Fibroblast of skin of right biceps (primary cell): ENCODE measurements around the gene IGF1R.
A peak's percentile ranks its signal among the peaks of the same experiment; 100 is the strongest.
"Not testable (repeated sequence)": the region's sequence is repeated elsewhere in the genome, so short reads cannot be mapped to it uniquely, and the experiment has no call there.

Experiments used
- DNase-seq: peaks from one replicate; pipeline ENCODE4 v3.0.0-alpha.2; 2013

IGF1R gene

DNA sequence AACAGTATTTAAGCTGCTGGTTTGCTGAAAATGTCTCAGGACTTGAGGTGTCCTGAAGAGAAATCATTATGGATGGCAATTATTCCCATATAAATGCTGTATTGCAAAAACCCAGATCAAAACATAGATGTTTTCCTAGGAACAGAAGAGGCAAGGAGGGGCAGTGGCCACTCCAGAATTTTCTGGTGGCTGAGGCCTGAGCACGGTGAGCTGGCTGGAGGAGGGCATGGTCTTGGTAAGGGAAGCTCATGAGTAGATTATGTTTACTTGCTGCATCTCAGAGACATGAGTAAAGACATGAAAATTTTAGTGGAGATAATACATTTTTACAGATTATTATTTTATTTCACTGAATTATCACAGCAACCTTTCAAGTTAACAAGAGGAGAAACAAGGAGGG is 328.2 kb downstream of the IGF1R start:
- DNase-seq: no peak

DNA sequence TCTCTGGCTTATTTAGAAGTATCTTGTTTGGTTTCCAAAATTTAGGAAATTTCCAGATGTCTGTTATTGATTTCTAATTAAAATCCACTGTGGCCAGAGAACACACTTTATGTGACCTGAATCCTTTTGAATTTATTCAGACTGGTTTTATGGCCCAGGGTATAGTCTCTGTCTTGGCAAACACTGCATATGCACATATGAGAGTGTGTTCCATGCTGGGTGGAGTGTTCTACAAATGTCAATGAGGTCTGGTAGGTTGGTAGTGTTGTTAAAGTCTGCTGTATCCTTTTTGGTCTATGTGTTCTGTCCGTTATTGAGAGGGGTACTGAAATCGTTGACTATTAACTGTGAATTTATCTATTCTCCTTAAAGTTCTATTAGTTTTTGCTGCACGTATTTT is 329.1 kb downstream of the IGF1R start:
- no peak for DNase-seq

DNA sequence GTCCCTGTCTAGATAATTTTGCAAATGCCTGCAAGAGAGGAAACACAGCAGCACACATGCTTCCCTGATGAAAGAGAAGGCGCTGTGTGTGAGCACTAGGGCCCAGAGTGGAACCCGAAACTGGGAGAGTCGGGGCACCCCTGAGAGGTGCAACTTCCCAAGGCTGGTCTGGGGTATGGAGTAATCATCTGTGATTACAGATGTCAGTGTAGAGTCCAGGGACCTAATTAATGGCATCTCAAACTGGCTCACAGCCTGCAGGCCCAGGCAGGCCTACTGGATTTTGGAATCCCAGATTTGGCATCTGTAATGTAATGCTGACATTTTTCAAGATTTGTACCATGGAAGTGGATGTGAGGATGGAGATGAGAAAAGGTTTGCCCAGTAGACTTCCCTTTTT is 329.8 kb downstream of the IGF1R start:
- no peak for DNase-seq

DNA sequence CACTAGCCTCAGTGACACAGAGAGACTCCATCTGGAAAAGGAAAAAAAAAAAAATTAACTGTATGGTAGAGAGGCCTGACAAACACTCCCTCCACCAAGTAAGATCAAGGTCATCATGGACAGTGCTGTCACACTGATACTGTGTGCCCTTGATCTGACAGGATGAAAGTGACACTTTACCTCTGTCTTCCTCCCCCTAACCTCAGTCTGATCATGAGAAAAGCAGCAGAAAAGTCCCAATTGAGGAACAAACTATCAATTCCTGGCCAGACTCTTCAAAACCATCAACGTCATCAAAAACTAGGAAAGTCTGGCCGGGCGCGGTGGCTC is 332.5 kb downstream of the IGF1R start:
- no peak for DNase-seq

DNA sequence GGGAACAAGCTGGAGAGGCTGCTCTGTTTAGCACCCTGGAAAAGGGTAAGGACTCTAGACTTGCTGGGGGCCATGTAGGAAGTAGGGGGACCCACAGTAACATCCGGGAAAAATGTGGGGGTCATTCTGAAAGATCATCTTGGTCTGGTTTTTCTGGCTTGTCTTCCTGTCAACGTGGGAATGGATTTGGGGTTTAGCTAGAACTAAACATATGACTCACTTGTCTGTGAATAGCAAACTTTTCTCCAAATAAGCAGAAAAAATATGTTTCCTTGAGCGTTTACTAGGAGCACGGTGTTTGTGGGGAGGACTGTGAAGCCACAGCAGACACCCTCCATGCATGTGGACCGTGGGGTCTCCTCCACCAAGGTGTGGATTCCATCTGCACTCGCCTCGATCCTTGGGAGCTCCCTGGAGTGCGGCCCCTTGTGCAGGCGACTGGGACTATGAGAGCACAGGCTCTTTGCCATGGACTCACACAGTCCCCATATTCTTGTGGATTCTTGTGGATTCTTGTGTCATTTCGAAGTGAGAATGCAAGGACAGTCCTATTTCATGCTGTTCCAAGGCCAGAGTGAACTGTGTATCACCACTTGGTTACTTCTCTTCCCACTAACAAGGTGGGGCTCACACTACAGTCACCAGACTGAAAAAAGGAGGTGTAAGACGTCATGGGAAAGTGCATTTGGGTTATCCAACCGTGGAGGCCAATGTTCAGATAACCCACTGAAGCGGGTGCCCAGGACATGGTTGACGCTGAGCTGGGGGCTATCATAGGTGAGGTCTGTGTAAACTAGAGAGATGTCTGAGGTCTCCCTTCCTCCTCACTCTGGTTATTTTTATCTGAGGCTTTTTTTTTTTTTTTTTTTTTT is 333.7 kb downstream of the IGF1R start:
- no peak for DNase-seq

DNA sequence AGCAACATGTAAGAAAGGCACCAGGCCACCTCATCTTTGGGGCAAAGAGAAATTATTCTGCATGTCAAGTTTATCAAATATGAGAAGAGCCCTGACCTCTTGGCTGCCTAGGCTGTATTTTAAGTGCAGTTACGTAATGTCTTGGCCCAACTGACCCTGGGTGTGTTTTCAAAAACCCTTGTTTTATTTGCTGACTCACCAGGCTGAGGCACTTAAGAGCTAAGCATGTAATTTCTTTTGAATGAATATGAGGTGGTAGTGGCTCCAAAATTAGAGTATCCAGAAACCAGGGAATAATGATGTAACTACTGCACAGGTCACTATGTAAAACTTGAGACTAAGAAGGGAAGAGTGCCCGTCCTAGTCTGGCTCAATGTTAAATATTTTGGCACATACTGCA is 335.0 kb downstream of the IGF1R start:
- DNase-seq: peak; percentile 73

DNA sequence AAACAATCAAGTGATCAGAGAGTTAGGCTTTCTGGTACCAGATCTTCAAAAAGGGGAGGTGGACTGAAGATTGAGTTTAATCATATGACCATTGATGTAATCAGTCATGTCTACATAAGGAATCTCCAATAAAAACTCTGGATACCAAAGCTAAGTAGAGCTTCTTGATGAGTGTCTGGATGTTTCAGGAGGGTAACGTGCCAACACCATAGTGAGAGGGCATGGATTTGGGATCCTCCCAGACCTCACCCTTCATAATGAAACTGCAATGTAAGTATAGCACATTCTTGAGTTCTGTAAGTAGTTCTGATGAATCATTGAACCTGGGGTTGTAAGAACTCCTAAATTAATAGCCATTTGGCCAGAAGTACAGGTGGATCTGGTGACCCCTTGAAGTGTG is 337.9 kb downstream of the IGF1R start:
- DNase-seq: no peak

DNA sequence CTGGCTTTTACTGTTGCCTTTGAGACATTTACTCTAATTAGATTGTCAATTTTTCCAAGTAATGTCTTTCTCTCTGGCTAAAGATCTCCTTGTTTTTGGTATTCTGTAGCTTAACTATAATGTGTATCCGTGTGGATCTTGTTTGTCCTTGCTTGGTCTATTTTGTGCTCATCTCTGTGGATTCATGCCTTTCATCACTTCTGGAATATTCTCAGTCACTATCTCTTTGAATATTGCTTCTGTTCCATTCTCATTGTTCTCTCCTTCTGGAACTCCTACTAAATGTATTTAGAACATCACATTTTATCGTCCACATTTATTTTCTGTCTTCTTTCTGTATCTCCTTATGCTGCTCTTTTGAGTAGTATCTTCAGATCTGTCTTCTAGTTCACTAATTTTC is 346.6 kb downstream of the IGF1R start:
- no peak for DNase-seq

DNA sequence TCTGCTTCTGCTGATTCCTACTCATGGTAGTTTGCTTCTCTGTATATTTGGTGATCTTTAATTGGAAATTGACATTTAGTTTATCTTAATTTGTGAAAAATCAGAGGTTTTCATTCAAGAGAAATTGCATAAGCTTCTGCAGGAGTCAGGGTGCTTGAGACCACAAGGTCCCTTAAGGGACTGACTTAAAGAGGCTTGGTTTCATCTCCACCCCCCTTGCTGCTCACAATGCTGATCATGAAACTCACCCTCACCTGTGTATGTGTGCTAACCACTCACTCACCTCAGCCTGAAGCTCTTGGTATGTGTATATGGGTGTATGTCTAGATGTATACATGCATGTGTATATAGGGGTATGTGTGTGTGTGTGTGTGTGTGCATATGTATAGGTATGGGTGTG is 347.8 kb downstream of the IGF1R start:
- no peak for DNase-seq

DNA sequence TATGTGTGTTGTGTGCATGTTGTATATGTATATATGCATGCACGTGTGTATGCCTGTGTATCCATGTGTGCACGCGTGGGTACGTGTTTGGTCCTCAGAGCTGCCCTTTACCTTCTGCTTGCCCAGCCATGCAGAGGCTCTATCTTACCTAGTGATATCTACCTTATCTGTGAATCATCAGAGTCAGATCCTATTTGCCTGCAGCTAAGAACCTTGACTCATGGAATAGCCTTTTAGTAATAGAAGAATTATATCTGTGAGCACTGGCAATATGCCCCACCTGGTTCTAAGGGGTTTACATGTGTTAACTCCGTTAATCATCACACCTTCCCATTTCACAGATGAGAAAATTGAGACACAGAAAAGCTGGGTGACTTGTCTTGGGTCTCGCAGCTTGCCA is 348.3 kb downstream of the IGF1R start:
- no peak for DNase-seq

DNA sequence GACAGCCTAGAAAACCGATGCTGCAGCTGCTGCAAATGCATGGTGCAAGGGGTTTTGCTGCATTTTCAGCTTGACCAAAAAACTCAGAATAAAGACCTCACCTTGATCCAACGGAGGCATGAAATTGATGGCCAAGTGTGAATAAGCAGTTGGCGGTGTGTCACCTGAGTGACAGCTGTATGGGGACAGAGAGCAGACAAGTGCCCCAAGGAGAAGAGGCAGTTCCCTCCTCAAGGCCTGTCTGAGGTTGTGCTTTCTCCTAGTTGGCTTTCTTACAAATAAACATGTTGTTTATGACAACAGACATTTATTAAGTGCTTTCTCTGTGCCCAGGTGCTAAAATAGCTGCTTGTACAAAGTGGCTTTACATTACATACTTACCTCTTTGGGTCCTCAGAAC is 349.0 kb downstream of the IGF1R start:
- DNase-seq: no peak

DNA sequence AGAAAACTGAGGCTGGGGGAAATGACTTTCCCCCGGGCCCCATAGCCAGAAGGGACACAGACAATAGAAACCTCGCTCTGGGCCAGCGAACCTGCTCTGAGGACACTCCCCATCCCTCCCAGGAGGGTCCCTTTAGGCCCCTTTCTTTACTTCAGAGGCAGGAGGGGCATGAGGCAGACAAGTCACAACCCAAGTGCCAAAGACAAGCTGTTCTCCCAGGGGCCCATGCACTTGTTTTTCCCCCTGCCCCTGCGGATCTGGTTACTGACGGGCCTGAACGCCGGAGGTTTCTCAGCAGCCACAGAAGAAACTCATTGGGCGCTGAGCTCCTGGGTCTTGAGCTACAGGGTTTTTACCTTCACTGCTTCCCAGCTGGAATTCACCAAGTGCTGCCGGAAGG is 349.4 kb downstream of the IGF1R start:
- DNase-seq: no peak

DNA sequence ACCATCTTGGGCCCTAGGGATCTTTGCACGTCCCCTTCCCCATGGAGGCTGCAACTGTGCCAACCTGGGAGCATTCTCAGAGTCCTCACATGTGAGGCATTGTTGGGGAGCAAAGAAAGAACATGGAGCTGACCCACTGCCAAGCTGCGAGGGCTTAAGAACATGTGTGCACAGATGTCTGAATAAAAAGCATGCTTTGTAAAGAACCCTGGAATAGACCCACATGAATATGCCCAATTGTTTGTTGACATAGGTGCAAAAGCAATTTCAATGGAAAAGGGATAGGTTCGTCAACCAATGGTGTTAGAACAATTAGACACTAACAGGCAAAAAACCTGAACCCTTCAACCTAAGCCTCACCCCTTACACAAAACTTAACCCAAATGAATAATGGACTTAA is 349.9 kb downstream of the IGF1R start:
- no peak for DNase-seq

DNA sequence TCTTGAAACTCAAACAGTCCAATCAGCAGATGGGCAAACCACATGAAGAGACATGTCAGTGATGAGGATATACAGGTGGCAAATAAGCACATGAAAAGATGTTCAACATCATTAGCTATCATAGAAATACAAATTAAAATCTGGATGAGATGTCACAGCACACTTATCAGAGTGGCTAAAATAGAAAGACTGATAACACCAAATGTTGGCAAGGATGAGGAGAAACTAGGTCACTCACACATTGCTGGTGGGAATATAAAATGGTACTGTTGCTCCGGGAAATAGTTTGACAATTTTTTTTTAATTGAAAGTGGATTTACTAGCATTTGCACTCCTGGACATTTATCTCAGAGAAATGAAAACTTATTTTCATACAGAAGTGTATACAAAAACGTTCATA is 350.9 kb downstream of the IGF1R start:
- DNase-seq: no peak

DNA sequence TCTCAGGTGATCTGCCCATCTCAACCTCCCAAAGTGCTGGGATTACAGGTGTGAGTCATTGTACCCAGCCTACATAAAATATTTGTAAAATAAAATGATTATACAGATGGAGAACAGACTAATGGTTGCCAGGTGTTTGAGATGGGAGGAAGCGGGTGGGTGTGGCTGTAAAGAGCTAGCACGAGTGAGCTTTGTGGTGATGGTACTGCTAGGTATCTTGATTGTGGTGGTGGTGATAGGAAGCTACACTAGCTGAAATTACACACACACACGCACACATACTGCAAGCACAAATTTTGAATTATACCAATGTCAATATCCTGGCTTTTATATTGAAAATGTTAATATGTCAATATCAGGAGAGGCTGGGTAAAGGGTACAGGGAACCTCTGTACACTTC is 353.9 kb downstream of the IGF1R start:
- DNase-seq: no peak

DNA sequence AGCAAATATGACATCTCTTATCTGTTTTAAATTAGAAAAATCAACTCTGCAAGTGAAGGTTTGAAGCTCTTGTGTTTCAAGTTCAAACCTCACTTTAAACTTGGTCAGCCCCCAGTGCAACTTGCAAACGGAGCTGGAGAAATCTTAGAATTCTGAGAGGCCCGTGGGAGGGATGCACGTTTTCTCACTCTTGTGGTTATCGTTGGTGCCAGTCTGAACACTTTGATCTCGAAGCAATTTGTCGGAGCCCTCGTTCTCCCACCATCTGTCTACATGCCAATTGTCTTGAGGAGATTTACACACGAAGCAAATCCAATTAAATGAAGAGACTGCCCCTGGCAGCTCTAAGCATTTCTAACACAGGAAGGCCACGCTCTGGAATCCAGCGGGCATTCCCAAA is 355.0 kb downstream of the IGF1R start:
- DNase-seq: not testable (repeated sequence)

DNA sequence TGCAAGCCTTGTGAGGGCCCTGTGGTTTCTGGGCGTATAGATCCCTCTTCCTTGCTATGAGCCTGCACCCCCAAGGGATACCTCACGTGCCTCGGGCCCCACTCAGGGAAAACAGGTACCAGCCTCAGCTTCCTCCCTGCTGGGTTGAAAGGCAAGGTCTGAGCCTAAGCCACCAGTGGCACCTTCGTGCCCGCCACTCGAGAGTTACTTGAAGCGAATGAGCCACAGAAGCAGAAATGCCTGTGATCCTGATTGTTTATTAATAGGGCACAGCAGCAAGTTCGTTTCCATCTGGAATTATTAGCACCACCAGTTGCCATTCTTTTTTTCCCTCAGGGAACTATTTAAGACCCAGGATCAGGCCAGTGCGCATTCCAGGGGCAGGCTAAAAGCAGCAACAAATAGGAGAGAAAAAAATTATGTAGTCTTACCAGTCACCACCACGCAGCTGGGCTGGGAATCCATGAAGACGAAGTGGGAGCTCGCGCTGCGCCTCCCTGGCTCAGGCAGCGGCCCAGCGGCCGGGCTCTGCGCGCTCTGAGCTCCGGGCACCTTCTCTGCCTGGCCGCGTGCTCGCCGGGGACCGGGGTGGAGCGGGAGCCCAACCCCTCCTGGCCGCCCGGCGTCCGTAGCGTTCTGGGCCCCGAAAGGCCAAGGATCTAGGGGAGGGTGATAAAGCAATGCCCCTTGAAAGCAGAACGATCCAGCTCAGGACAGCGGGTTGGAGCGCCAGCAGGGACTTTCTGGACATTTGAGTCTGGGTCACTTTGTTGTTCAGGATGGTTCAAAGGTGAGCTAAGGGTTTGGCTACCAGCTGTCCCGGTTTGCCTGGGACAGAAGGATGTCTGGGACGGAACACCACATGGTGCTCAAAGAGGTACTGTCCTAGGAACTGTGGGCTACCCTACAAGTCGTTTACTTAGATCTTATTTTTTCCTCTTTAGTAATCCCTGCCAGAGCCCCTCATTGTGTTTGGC is 356.9 kb downstream of the IGF1R start:
- DNase-seq: not testable (repeated sequence)

DNA sequence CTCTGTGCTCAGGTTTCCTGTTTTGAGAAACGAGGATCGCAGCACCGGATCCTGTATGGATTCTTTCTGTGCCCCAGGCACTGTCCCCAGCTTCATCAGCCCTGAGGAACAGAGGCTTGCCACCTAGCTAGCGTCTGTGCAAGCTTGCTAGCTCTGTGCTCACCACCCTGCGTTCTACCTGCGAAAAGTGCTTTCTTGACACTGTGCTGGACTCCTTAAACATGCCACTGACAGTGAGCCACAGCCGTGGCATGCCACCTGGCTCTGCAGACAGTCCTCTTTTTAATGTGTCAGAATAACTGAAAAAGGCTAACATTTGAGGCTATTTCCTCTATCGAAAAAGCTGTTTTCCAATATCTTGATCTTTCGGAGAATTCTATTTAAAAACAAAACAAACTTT is 357.8 kb downstream of the IGF1R start:
- no peak for DNase-seq

DNA sequence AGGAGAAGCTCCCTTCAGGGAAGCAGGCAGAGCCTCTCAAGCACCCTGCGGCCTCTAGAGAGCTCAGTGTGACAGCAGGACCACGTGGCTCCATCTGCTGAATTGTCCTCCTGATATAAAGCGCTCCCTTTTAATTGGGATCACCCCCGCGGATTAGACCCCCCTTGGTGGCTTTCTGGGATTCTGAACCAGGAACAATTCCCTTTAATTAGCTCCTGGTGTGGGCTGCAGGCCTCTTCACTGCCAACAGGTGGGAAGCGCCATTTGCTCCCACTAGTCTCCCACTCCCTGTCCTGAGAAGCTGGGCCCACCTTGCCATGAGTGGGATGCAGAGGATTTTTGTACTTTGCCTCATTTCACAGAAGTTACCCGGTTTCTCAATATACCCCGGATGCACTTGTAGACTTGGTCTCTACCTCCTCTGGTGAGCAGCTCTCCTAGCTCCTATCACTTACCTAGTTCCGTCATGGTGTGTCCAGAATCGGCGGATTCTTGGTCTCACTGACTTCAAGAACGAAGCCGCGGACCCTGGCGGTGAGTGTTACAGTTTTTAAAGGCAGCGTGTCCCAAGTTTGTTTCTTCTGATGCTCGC is 358.7 kb downstream of the IGF1R start:
- DNase-seq: no peak

DNA sequence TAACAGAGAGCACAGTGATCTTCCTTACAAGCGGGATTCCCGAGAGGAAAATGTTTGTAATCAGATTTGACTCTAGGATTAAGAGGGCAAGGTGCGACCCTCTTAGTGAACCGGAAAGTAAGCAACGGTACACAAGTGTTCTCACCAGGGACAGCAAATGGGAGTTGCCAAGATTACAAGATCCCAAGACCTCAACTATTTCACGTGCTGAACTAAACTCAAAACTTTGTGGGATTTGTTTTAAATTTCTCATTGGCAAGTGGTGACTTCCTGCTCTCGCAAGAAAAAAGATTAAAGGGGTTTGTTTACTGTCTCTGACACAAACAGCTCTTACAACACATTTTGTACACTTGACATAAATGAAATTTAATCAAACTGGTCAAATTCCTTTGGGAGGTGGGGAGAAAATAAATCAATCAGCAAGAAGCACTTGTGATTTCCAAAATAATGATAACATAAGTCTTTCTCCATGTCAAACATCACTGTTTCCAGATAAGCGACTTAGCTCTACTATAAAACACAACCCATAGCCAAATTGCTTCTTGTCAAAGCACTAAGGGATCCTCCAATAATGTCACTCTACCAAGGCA is 361.5 kb downstream of the IGF1R start:
- DNase-seq: no peak

DNA sequence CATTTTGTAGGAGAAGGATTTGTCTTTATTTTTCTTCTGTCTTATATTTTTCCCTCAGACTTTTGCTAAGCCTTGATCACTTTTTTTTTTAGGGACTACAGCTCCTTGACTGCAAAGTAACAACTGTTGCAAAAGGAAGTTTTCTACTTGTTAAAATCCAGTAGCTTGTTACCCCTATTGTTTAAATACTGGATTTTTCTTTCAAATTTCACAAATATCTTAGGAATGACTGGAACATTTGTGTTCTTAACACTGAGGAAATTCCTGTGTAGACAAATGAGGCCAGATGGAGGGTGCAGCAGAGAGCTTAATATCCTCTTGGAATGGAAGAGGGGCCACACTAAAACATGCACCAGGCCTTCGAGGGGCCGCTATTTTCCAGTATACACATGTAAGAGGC is 362.4 kb downstream of the IGF1R start:
- DNase-seq: peak; percentile 56
